Lung (tissue), 12 donors: ENCODE measurements around the gene RAD51C. TPM values are rescaled to one million over a fixed set of nuclear protein-coding genes. Genes with fewer than 3 reads are reported as not detected.

Experiments
- ATAC-seq: fragments of 200-7000 bp; cut with Tn5 transposase; one replicate; pipeline ENCODE4 v1.9.1; 2020; ENCODE audit warnings: moderate number of reproducible peaks; ENCODE audit not compliant: insufficient read depth, low FRiP score
- DNase-seq, 3 donors: peaks; one replicate each; pipeline ENCODE4 v3.0.0-alpha.2; 2013 to 2017
- H3K27ac ChIP-seq, 2 donors: one replicate each; pipeline ENCODE4 v1.5.1; 2013; ENCODE audit warnings: mild to moderate bottlenecking in 2 of 2, moderate library complexity in 2 of 2, control low read depth in 1 of 2, inconsistent platforms in 1 of 2, low read depth in 1 of 2, low read length in 1 of 2
- H3K27me3 ChIP-seq, 3 donors: one replicate each; pipeline ENCODE4 v1.5.1; 2013; ENCODE audit warnings: low read length in 2 of 3; ENCODE audit not compliant: control insufficient read depth in 3 of 3, insufficient read depth in 3 of 3
- H3K36me3 ChIP-seq, 4 donors: one replicate each; pipeline ENCODE4 v1.5.1; 2013; ENCODE audit warnings: low read length in 4 of 4, mild to moderate bottlenecking in 1 of 4, moderate library complexity in 1 of 4; ENCODE audit not compliant: control insufficient read depth in 4 of 4, insufficient read depth in 4 of 4
- H3K4me1 ChIP-seq, 5 donors: one replicate each; pipeline ENCODE4 v1.5.1; 2013; ENCODE audit warnings: low read length in 5 of 5, mild to moderate bottlenecking in 2 of 5, moderate library complexity in 1 of 5; ENCODE audit not compliant: control insufficient read depth in 5 of 5, insufficient read depth in 5 of 5
- H3K4me3 ChIP-seq: one replicate; pipeline ENCODE4 v1.5.1; 2013; ENCODE audit warnings: mild to moderate bottlenecking, control low read depth, moderate library complexity
- H3K9ac ChIP-seq, 2 donors: one replicate each; pipeline ENCODE4 v1.5.1; 2013; ENCODE audit warnings: low read length in 2 of 2, control low read depth in 1 of 2; ENCODE audit not compliant: insufficient read depth in 1 of 2
- H3K9me3 ChIP-seq, 4 donors: one replicate each; pipeline ENCODE4 v1.5.1; 2013; ENCODE audit warnings: low read length in 3 of 4, mild to moderate bottlenecking in 1 of 4, moderate library complexity in 1 of 4; ENCODE audit not compliant: control insufficient read depth in 4 of 4, insufficient read depth in 3 of 4
- WGBS, 2 donors: extraction: QIAGEN DNeasy Blood & Tissue Kit; methylation state at CpG; one replicate each; pipeline ENCODE4 v1.1.7; 2013; 5-methylcytosine and 5-hydroxymethylcytosine counted together
- polyA plus RNA-seq, 2 donors: library from polyadenylated mRNA; stranded (reverse); fragments of 200-250 nt; gene quantifications; one replicate each; pipeline ENCODE4 v1.2.1, GENCODE V29; 2013
- total RNA-seq, 2 donors: library from RNA; depleted of rRNA in 1 of 2; stranded (reverse); fragments of >200 nt in 1 of 2; gene quantifications; one replicate each; pipeline ENCODE4 v1.2.1, GENCODE V29; 2014 to 2021
- TF ChIP-seq, protein P1 (sequence below): IDR thresholded peaks from 2 replicates; pipeline ENCODE4 v1.5.1; 2012; ENCODE audit warnings: mild to moderate bottlenecking; ENCODE audit errors: control extremely low read depth, extremely low read depth
- donor health status: control.
- donor health status: control.
- donor health status: Bipolar disorder and iron deficiency.
- donor health status: healthy.
- donor health status: DM: yes; HTN: yes; CAD: no.

The RAD51C gene
- total and polyA plus RNA-seq, 4 donors = 14.2 to 26.6 (median 19.1) TPM

- H3K4me3 ChIP-seq = no peak overlapping the region
- no peaks in the 10 kb centered on the region for H3K4me1 ChIP-seq
- no peaks in the 10 kb centered on the region for H3K9me3 ChIP-seq
- TF ChIP-seq, protein P1, sequence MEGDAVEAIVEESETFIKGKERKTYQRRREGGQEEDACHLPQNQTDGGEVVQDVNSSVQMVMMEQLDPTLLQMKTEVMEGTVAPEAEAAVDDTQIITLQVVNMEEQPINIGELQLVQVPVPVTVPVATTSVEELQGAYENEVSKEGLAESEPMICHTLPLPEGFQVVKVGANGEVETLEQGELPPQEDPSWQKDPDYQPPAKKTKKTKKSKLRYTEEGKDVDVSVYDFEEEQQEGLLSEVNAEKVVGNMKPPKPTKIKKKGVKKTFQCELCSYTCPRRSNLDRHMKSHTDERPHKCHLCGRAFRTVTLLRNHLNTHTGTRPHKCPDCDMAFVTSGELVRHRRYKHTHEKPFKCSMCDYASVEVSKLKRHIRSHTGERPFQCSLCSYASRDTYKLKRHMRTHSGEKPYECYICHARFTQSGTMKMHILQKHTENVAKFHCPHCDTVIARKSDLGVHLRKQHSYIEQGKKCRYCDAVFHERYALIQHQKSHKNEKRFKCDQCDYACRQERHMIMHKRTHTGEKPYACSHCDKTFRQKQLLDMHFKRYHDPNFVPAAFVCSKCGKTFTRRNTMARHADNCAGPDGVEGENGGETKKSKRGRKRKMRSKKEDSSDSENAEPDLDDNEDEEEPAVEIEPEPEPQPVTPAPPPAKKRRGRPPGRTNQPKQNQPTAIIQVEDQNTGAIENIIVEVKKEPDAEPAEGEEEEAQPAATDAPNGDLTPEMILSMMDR = no peak
- H3K36me3 ChIP-seq = peaks cover 6 to 28% (median 13%) of the 10 kb centered on the region in 4 donors
- H3K27ac ChIP-seq = no peak overlapping the region
- no peak overlapping the region for H3K9ac ChIP-seq
- no peaks in the 10 kb centered on the region for H3K27me3 ChIP-seq
- 91 to 95% methylated on average over 5 of the region's 5 CpGs for WGBS, 2 donors
- ATAC-seq (no peak), DNase-seq (no peak)
These were observed 9.7 kb downstream of the RAD51C start for GRCh38 chr17:58702045-58702476.

DNA sequence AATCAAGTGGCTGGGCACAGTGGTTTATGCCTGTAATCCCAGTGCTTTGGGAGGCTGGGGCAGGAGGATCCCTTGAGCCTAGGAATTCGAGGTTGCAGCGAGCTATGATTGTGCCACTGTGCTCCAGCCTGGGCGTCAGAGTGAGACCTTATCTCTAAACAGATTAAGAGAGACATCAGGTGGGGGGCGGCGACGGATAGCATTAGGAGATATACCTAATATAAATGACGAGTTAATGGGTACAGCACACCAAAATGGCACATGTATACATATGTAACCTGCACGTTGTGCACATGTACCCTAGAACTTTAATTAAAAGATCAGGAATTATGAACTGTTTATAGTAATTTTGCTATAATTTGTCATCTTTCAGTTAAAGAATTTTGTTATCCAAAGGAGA lies 10.3 kb downstream of the RAD51C start:
- DNase-seq (no peak), ATAC-seq (no peak)
- H3K9me3 ChIP-seq = no peaks in the 10 kb centered on the region
- no peaks in the 10 kb centered on the region for H3K27me3 ChIP-seq
- no peak overlapping the region for H3K27ac ChIP-seq
- TF ChIP-seq, protein P1 = no peak
- 89 to 95% methylated on average over 8 of the region's 8 CpGs for WGBS, 2 donors
- no peaks in the 10 kb centered on the region for H3K4me1 ChIP-seq
- H3K9ac ChIP-seq = no peak overlapping the region
- peaks cover 6 to 28% (median 13%) of the 10 kb centered on the region in 4 donors for H3K36me3 ChIP-seq
- no peak overlapping the region for H3K4me3 ChIP-seq

DNA sequence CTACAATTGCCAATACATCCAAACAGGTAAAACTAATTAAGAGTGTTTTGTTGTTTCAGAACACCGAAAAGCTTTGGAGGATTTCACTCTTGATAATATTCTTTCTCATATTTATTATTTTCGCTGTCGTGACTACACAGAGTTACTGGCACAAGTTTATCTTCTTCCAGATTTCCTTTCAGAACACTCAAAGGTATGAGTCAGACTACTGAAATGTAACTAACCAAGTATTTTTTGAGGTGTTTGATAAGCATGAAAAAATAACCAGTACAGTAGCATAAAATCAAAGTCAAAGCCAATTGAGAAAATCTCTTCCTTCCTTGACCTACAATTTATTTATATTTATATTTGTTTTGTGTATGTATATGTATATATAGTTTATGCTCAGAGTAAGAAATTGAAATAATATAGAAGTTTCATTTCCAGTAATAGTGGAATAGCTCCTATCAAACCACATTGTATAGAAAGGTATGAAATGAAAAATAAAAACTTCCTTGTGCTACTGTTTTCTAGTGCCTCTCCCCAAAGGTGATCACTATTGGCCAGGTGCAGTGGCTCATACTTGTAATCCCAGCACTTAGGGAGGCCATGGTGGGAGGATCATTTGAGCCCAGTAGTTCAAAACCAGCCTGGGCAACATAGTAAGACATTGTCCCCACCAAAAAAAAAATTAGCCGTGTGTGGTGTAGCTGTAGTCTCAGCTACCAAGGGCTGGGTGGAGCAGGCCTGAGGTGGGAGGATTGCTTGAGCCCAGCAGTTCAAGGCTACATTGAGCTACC lies 10.9 kb downstream of the RAD51C start:
- DNase-seq (no peak), ATAC-seq (no peak)
- H3K9me3 ChIP-seq = no peaks in the 10 kb centered on the region
- WGBS, 2 donors = 72 to 84% methylated on average over 4 of the region's 4 CpGs
- H3K27ac ChIP-seq = peak overlapping the region in 1 of 2 donors; percentile 14
- TF ChIP-seq, protein P1 = no peak
- H3K4me3 ChIP-seq = no peak overlapping the region
- peaks cover 6 to 28% (median 13%) of the 10 kb centered on the region in 4 donors for H3K36me3 ChIP-seq
- no peaks in the 10 kb centered on the region for H3K27me3 ChIP-seq
- no peaks in the 10 kb centered on the region for H3K4me1 ChIP-seq
- no peak overlapping the region for H3K9ac ChIP-seq
